ENCODE data around the gene STAMBPL1. TPM values are rescaled to one million over a fixed set of nuclear protein-coding genes. Genes with fewer than 3 reads are reported as not detected.
A peak's percentile ranks its signal among the peaks of the same experiment; 100 is the strongest.

The STAMBPL1 gene
- total RNA-seq, 4 donors from 2014 or later, result 14.4 to 25.1 (median 16.2) TPM

- no peak for ATAC-seq (ENCODE audit: low FRiP score)
- DNase-seq (ENCODE audit: low spot score), result no peak
Observed at GRCh38 chr10:88898727-88899126, 18.7 kb downstream of the STAMBPL1 start.

DNA sequence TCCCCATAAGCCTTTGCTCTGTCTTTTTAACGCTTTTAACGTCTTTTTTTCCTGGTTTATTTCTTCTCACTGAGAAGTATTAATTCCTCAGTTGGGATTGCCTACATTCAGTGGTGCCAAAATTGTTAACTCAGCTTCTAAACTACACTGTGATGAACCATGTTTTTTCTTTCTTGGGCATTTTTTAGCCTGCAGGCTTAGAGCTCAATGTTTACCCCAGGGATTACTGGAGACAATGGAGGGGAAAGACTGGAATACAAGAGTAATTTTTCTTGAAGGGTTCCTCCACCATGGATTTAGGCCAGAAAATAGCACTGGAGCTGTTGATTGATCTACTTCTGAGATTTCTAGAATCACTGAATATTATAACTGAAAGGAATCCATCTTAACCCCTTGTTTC, 19.8 kb downstream of the STAMBPL1 start:
- ATAC-seq (ENCODE audit: low FRiP score) (no peak), DNase-seq (ENCODE audit: low spot score) (no peak)
- TF ChIP-seq CTCF (IDR thresholded peaks at IDR 0.05), result no peak

More at GRCh38 chr10:88898727-88899126, 18.7 kb downstream of the STAMBPL1 start:
- no peak for TF ChIP-seq CTCF (IDR thresholded peaks at IDR 0.05)

GRCh38 chr10:88901206-88901983, 21.4 kb downstream of the STAMBPL1 start:
- ATAC-seq (ENCODE audit: low FRiP score) (peak; percentile 49), DNase-seq (ENCODE audit: low spot score) (no peak)
- no peak for TF ChIP-seq CTCF (IDR thresholded peaks at IDR 0.05)

DNA sequence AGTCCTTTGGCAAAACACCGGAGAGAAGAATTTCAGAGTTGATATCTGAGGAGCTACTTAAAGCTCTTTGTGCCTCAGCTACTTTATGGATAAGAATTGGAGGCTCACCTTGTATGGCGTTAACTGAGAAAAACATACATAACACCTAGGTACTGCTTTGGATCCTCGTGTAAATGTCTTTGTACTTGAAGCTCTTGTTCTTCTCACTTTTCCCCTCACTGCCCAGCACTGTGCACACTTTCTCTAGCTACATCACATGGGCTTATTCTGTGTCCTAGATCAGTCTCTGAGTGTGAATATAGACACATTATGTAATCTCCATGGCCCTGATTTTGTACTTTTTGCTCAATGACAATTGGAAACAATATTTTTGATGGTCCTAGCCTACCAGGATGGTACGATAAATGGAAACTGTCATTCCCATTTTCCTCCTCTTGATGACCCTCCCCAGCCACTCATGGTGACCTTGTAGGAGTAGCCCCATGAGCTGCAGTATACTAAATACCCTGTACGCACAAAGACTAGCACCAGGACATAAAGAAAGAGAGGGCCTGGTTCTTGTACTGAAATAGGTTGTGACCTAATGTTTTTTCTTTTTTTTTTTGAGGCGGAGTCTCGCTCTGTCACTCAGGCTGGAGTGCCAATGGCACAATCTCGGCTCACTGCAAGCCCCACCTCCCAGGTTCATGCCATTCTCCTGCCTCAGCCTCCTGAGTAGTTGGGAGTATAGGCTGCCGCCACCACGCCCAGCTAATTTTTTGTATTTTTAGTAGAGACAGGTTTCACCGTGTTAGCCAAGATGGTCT, 22.1 kb downstream of the STAMBPL1 start:
- peak; percentile 23 for ATAC-seq (ENCODE audit: low FRiP score)
- DNase-seq (ENCODE audit: low spot score), result no peak
- TF ChIP-seq CTCF (IDR thresholded peaks at IDR 0.05), result no peak

GRCh38 chr10:88903715-88904114, 23.7 kb downstream of the STAMBPL1 start:
- no peak for DNase-seq (ENCODE audit: low spot score)
- TF ChIP-seq CTCF (IDR thresholded peaks at IDR 0.05), result no peak
- no peak for ATAC-seq (ENCODE audit: low FRiP score)

DNA sequence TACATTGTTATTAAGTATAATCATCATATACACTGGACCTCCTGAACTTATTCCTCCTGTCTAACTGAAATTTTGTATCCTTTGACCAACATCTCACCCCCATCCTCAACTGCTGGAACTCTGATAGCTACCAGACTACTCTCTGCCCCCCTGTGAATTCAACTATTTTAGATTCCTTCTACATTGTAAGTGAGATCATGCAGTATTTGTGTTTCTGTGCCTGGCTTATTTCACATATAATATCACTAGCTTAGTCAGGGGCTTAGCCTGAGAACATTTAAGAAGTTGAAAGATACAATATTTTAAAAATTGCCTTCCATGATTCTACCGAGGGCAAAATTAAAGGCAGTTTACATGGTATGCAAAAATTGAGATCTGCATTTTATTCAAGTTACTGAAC, 26.9 kb downstream of the STAMBPL1 start:
- no peak for TF ChIP-seq CTCF (IDR thresholded peaks at IDR 0.05)
- ATAC-seq (ENCODE audit: low FRiP score) (no peak), DNase-seq (ENCODE audit: low spot score) (no peak)
